Stomach (tissue), 4 donors: ENCODE data around the gene CD1B.

Experiments used
- POLR2A ChIP-seq, 4 donors: fragments of 450-650 bp; IDR thresholded peaks; one replicate each; pipeline ENCODE4 v1.6.1; 2016; ENCODE audit warnings: antibody characterized with exemption in 4 of 4, control low read depth in 2 of 4, mild to moderate bottlenecking in 1 of 4, moderate library complexity in 1 of 4
- POLR2AphosphoS5 ChIP-seq, 3 donors: sonication (generic); formaldehyde crosslinking; IDR thresholded peaks; one replicate each; pipeline ENCODE4 v1.6.1; 2016; ENCODE audit warnings: antibody characterized with exemption in 3 of 3
- TF ChIP-seq, protein P1 (sequence below), 7 experiments: fragments of 450-650 bp in 4 of 7; fragments of 200-600 bp in 3 of 7; sonication (generic) in 3 of 7; IDR thresholded peaks; one replicate each; pipeline ENCODE4 v1.5.1; 2016 to 2019; ENCODE audit warnings: antibody characterized with exemption in 7 of 7, control low read depth in 2 of 7, mild to moderate bottlenecking in 1 of 7

DNA sequence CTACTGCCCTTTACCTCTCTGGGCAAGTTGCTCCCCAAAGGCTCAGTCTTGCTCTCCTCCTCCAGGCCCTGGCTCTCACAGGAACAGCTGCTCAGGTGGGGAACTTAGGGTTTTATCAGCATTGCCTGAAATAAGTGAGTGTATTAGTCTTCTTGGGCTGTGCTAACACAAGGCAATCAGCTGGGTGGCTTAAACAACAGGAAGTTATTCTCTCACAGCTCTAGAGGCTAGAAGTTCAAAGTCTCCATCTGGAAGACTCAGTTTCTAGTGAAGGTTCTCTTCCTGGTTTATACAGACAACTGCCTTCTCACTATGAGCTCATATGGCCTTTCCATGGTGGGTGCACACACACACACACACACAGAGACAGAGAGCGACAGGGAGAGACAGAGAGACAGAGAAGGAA is 44.4 kb downstream of the CD1B start:
- TF ChIP-seq, protein P1, sequence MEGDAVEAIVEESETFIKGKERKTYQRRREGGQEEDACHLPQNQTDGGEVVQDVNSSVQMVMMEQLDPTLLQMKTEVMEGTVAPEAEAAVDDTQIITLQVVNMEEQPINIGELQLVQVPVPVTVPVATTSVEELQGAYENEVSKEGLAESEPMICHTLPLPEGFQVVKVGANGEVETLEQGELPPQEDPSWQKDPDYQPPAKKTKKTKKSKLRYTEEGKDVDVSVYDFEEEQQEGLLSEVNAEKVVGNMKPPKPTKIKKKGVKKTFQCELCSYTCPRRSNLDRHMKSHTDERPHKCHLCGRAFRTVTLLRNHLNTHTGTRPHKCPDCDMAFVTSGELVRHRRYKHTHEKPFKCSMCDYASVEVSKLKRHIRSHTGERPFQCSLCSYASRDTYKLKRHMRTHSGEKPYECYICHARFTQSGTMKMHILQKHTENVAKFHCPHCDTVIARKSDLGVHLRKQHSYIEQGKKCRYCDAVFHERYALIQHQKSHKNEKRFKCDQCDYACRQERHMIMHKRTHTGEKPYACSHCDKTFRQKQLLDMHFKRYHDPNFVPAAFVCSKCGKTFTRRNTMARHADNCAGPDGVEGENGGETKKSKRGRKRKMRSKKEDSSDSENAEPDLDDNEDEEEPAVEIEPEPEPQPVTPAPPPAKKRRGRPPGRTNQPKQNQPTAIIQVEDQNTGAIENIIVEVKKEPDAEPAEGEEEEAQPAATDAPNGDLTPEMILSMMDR (IDR thresholded peaks at IDR 0.05) = no peak
- TF ChIP-seq POLR2A (IDR thresholded peaks at IDR 0.05) = no peak
- no peak for TF ChIP-seq POLR2AphosphoS5 (IDR thresholded peaks at IDR 0.05)
